HG02973 (cell line): ENCODE results near the gene SPDYE5.

Experiments
- ATAC-seq: cut with Tn5 transposase; IDR thresholded peaks from one replicate; pipeline ENCODE4 v1.9.1; 2021; ENCODE audit warnings: moderate library complexity; ENCODE audit not compliant: unreplicated experiment

Gene SPDYE5

DNA sequence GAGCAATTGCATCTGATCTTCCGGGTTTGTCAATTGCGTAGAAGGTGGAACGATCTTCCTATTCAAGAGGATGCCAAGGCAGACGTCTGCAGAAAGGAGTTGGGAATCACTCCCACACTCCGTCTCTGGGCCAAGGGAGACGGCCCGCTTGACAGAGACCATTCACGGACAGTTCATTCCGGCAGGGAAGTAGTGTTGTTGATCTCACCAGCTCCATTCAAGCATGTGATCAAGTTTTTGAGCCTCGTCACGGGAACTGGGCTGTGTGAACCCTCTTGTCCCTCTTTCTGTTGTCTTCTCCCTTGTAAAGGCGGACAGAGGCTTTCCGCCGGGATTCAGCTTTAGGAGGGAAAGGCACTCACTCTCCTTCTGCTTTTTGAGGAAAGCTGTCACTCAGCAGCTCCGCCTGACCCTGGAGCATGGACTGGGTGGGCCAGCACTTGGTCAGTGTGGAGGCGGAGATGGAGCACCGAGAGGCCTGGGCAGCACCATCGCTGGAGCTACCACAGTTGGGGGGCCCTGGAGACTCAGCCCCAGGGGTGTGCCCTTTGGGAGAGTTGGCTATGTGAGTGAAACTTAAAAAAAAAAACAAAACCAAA lies 44.9 kb downstream of the SPDYE5 start:
- no peak for ATAC-seq

DNA sequence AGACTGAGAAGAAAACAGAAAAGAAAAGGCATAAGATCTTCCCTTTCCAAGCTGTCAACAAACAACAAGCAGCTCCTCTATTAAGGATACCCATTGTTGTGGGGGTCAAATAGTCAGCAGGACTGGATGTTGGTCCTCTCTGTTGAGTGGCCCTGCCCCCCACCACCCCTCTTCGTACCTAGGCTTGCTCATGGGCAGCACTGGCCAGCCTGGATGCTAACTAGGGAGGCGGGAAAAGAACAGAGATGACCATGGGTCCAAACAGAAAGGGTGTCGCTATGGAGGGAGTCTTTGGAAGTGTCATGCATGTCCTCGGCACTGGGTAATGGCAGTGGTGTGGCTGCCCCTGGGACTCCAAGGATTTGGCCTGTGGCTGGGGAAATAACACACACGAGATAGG lies 45.6 kb downstream of the SPDYE5 start:
- no peak for ATAC-seq

DNA sequence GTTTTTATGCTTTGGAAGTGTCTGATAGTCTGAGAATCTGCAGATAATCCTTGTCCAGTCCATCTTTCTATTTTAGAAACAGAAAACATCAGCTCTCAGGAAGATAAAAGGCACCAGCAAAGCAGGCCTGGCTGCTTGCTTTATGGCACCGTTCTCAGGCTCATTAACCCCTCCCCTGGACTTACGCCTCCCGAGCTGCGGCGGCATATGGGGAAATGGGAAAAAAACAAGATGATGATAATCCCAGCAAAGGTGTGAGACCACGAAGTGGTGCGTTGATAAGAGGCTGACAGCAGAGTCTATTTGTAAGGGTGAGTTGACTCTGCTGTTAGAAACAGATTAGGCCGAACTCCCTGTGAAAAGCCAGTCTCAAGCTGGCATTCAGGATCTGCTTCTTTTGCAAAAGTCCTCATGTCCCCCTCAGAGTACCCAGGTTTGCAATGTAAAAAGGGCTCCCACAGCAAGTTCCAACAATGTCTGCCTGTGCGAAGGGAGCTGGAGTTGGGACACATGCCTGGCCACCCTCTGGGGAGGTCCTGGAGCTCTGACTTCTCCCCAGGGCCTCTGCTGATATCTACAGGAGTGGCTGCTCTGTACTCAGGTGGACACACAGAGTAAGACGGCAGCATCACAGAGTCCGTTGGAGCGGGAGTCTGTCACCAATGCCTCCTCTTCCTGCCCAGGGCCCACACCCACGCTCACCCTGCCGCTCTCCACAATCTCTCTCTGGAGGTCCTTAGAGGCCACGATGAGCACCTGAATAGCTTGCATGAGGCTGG lies 54.3 kb downstream of the SPDYE5 start:
- ATAC-seq = no peak
